ENCODE data around the gene EGFL6.

The EGFL6 gene

DNA sequence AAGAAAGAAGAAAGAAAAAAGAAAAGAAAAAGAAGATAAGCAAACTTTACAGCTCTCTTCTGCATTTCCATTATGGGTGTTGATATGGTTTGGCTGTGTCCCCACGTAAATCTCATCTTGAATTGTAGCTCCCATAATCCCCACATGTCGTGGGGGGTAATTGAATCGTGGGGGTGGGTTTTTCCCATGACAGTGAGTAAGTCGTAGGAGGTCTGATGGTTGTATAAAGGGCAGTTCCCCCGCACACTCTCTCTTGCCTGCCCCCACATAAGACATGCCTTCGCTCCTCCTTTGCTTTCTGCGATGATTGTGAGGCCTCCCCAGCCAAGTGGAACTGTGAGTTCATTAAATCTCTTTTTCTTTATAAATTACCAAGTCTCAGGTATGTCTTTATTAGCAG, 112.2 kb downstream of the EGFL6 start:
- DNase-seq (ENCODE audit: insufficient read length) (no peak), FAIRE-seq (no peak)
- TF ChIP-seq POLR2A (IDR thresholded peaks at IDR 0.05; ENCODE audit: low read depth, low read length) (no peak), TAF1 (IDR thresholded peaks at IDR 0.05; ENCODE audit: borderline replicate concordance, low read depth, low read length) (no peak), POLR2AphosphoS5 (IDR thresholded peaks at IDR 0.05; ENCODE audit: low read depth, low read length) (no peak)

Data from GM12892 (cell line).